ENCODE data around the gene RPS6KA3. TPM values are rescaled to one million over a fixed set of nuclear protein-coding genes. Genes with fewer than 3 reads are reported as not detected.
A peak's percentile ranks its signal among the peaks of the same experiment; 100 is the strongest.
"Not testable (repeated sequence)": the region's sequence is repeated elsewhere in the genome, so short reads cannot be mapped to it uniquely, and the experiment has no call there.

The RPS6KA3 gene
- total and polyA plus RNA-seq, 12 donors = 6.2 to 41.9 (median 34.3) TPM

- no peak for DNase-seq
- 83 to 96% (median 91%) methylated on average over 1 of the region's 1 CpG for WGBS, 4 donors
Observed at GRCh38 chrX:20129547-20129946, 137.2 kb downstream of the RPS6KA3 start.

GRCh38 chrX:20128670-20129069, 138.0 kb downstream of the RPS6KA3 start:
- TF ChIP-seq POLR2A (IDR thresholded peaks at IDR 0.05) (no peak), CTCF (IDR thresholded peaks at IDR 0.05) (no peak)
- DNase-seq = no peak
- no peaks in the 10 kb centered on the region for H3K9me3 ChIP-seq (replicated peaks in 1 of 3)
- no peaks in the 10 kb centered on the region for H3K27me3 ChIP-seq
- H3K36me3 ChIP-seq (replicated peaks in 1 of 2) = peaks cover 0 to 54% of the 10 kb centered on the region in 2 donors
- H3K27ac ChIP-seq = no peak overlapping the region
- WGBS, 4 donors = 57 to 83% (median 77%) methylated on average over 4 of the region's 4 CpGs
- H3K4me1 ChIP-seq (replicated peaks in 1 of 2) = no peaks in the 10 kb centered on the region
- H3K4me3 ChIP-seq = no peak overlapping the region
- intact Hi-C loops (cut with DNase I) = no loop called here

More at GRCh38 chrX:20129547-20129946, 137.2 kb downstream of the RPS6KA3 start:
- Histone ChIP-seq H3K4me1 (replicated peaks in 1 of 2) (no peaks in the 10 kb centered on the region), H3K27me3 (no peaks in the 10 kb centered on the region), H3K27ac (no peak overlapping the region), H3K9me3 (replicated peaks in 1 of 3) (no peaks in the 10 kb centered on the region), H3K4me3 (no peak overlapping the region), H3K36me3 (replicated peaks in 1 of 2) (peaks cover 0 to 56% of the 10 kb centered on the region in 2 donors)
- TF ChIP-seq POLR2A (IDR thresholded peaks at IDR 0.05) (no peak), CTCF (IDR thresholded peaks at IDR 0.05) (no peak)
- intact Hi-C loops (cut with DNase I) = no loop called here

- H3K36me3 ChIP-seq (replicated peaks in 1 of 2) = peaks cover 0 to 46% of the 10 kb centered on the region in 2 donors
- H3K4me3 ChIP-seq; DNase-seq; H3K27me3 ChIP-seq; H3K27ac ChIP-seq; intact Hi-C loops (cut with DNase I); H3K4me1 ChIP-seq (replicated peaks in 1 of 2); H3K9me3 ChIP-seq (replicated peaks in 1 of 3): not testable (repeated sequence)
- peak in 2 of 6 experiments; percentile 26 to 49 for TF ChIP-seq CTCF (IDR thresholded peaks at IDR 0.05)
- WGBS, 4 donors = 0 to 4% (median 2%) methylated on average over 3 of the region's 3 CpGs
Observed at GRCh38 chrX:20127440-20127839, 139.3 kb downstream of the RPS6KA3 start.

- H3K4me1 ChIP-seq (replicated peaks in 1 of 2); H3K27ac ChIP-seq; H3K9me3 ChIP-seq (replicated peaks in 1 of 3); H3K27me3 ChIP-seq; DNase-seq; H3K4me3 ChIP-seq; intact Hi-C loops (cut with DNase I): not testable (repeated sequence)
- H3K36me3 ChIP-seq (replicated peaks in 1 of 2) = peaks cover 0 to 44% of the 10 kb centered on the region in 2 donors
- WGBS, 4 donors = 17 to 53% (median 34%) methylated on average over 1 of the region's 1 CpG
Observed at GRCh38 chrX:20126833-20127232, 139.9 kb downstream of the RPS6KA3 start.

GRCh38 chrX:20124964-20125363, 141.7 kb downstream of the RPS6KA3 start:
- Histone ChIP-seq H3K27me3 (no peaks in the 10 kb centered on the region), H3K27ac (no peak overlapping the region), H3K9me3 (replicated peaks in 1 of 3) (no peaks in the 10 kb centered on the region), H3K36me3 (replicated peaks in 1 of 2) (peaks cover 0 to 28% of the 10 kb centered on the region in 2 donors), H3K4me1 (replicated peaks in 1 of 2) (no peaks in the 10 kb centered on the region), H3K4me3 (no peak overlapping the region)
- no peak for DNase-seq
- intact Hi-C loops (cut with DNase I) = no loop called here
- TF ChIP-seq CTCF (IDR thresholded peaks at IDR 0.05) = no peak
